HCT116 (cell line): Measurements from ENCODE around the gene POPDC2.

Source experiments
- EZH2 ChIP-seq: fragments of 200-600 bp; sonication (generic); IDR thresholded peaks from 2 replicates; pipeline ENCODE4 v1.6.1; 2017; ENCODE audit warnings: antibody characterized with exemption, mixed run types
- MAX ChIP-seq: IDR thresholded peaks from 2 replicates; pipeline ENCODE4 v1.6.1; 2012
- POLR2A ChIP-seq: IDR thresholded peaks from 2 replicates; pipeline ENCODE4 v1.7.0; 2011; ENCODE audit warnings: borderline replicate concordance; ENCODE audit not compliant: insufficient read depth, insufficient read length; ENCODE audit errors: extremely low read depth
- RAD21 ChIP-seq: IDR thresholded peaks from 2 replicates; pipeline ENCODE4 v1.6.1; 2012; ENCODE audit warnings: low read depth, mild to moderate bottlenecking
- SIN3A ChIP-seq: IDR thresholded peaks from 2 replicates; pipeline ENCODE4 v1.6.1; 2012; ENCODE audit warnings: low read depth
- TCF7L2 ChIP-seq: IDR thresholded peaks from 2 replicates; pipeline ENCODE4 v1.7.0; 2011; ENCODE audit warnings: borderline replicate concordance, inconsistent platforms; ENCODE audit not compliant: insufficient read depth, insufficient read length; ENCODE audit errors: extremely low read depth
- YY1 ChIP-seq: IDR thresholded peaks from 2 replicates; pipeline ENCODE4 v1.6.1; 2011; ENCODE audit warnings: low read length, low read depth, moderate library complexity, mild to moderate bottlenecking; ENCODE audit not compliant: insufficient replicate concordance; ENCODE audit errors: extremely low read depth
- ZNF274 ChIP-seq: fragments of 200-500 bp; sonication (Bioruptor generic); IDR thresholded peaks from 2 replicates; pipeline ENCODE4 v1.6.1; 2014; ENCODE audit warnings: mild to moderate bottlenecking, low read depth, low read length, inconsistent platforms
- TF ChIP-seq, protein P1 (sequence below), 3 experiments: fragments of 200-600 bp in 1 of 3; sonication (generic) in 1 of 3; IDR thresholded peaks in 2 of 3; conservative IDR thresholded peaks in 1 of 3; 2 replicates each; pipeline ENCODE4 v1.5.1; 2012 to 2017; ENCODE audit warnings: low read depth in 2 of 3, low read length in 2 of 3, antibody characterized with exemption in 1 of 3, borderline replicate concordance in 1 of 3, control low read depth in 1 of 3, mild to moderate bottlenecking in 1 of 3, mixed read lengths in 1 of 3, mixed run types in 1 of 3, moderate library complexity in 1 of 3; ENCODE audit not compliant: insufficient read depth in 1 of 3
- TF ChIP-seq, protein P2 (sequence below): IDR thresholded peaks from 2 replicates; pipeline ENCODE4 v1.6.1; 2012; ENCODE audit warnings: low read depth

GRCh38 chr3:119697394-119697793, 37.0 kb upstream of the POPDC2 start:
- TF ChIP-seq POLR2A (no peak), MAX (no peak), EZH2 (no peak), SIN3A (no peak), TCF7L2 (no peak), RAD21 (no peak), YY1 (no peak), ZNF274 (no peak)
- TF ChIP-seq, protein P1, sequence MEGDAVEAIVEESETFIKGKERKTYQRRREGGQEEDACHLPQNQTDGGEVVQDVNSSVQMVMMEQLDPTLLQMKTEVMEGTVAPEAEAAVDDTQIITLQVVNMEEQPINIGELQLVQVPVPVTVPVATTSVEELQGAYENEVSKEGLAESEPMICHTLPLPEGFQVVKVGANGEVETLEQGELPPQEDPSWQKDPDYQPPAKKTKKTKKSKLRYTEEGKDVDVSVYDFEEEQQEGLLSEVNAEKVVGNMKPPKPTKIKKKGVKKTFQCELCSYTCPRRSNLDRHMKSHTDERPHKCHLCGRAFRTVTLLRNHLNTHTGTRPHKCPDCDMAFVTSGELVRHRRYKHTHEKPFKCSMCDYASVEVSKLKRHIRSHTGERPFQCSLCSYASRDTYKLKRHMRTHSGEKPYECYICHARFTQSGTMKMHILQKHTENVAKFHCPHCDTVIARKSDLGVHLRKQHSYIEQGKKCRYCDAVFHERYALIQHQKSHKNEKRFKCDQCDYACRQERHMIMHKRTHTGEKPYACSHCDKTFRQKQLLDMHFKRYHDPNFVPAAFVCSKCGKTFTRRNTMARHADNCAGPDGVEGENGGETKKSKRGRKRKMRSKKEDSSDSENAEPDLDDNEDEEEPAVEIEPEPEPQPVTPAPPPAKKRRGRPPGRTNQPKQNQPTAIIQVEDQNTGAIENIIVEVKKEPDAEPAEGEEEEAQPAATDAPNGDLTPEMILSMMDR (IDR thresholded peaks at IDR 0.05 in 2 of 3, conservative IDR thresholded peaks at IDR 0.05 in 1 of 3; ENCODE audit: borderline replicate concordance in 1 of 3, insufficient read depth in 1 of 3, low read depth in 2 of 3, low read length in 2 of 3), result no peak
- TF ChIP-seq, protein P2, sequence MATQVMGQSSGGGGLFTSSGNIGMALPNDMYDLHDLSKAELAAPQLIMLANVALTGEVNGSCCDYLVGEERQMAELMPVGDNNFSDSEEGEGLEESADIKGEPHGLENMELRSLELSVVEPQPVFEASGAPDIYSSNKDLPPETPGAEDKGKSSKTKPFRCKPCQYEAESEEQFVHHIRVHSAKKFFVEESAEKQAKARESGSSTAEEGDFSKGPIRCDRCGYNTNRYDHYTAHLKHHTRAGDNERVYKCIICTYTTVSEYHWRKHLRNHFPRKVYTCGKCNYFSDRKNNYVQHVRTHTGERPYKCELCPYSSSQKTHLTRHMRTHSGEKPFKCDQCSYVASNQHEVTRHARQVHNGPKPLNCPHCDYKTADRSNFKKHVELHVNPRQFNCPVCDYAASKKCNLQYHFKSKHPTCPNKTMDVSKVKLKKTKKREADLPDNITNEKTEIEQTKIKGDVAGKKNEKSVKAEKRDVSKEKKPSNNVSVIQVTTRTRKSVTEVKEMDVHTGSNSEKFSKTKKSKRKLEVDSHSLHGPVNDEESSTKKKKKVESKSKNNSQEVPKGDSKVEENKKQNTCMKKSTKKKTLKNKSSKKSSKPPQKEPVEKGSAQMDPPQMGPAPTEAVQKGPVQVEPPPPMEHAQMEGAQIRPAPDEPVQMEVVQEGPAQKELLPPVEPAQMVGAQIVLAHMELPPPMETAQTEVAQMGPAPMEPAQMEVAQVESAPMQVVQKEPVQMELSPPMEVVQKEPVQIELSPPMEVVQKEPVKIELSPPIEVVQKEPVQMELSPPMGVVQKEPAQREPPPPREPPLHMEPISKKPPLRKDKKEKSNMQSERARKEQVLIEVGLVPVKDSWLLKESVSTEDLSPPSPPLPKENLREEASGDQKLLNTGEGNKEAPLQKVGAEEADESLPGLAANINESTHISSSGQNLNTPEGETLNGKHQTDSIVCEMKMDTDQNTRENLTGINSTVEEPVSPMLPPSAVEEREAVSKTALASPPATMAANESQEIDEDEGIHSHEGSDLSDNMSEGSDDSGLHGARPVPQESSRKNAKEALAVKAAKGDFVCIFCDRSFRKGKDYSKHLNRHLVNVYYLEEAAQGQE, result no peak
